Measurements from ENCODE around the gene CREB3L4.
"Not testable (repeated sequence)": the region's sequence is repeated elsewhere in the genome, so short reads cannot be mapped to it uniquely, and the experiment has no call there.

The CREB3L4 gene

GRCh38 chr1:153985941-153986761 lies 18.4 kb downstream of the CREB3L4 start, which contains the start of gene RAB13:
Gene RAB13, minus strand, starts transcription at chr1:153986339. Its CDS starts 103 bp downstream, at chr1:153986236.
- DNase-seq, result peak; percentile 74

- no peak for DNase-seq
Observed at GRCh38 chr1:153987621-153988020, 19.9 kb downstream of the CREB3L4 start.

- peak; percentile 96 for DNase-seq
Observed at GRCh38 chr1:153990468-153991150, 22.9 kb downstream of the CREB3L4 start, which contains the start of gene RPS27. Gene RPS27, plus strand, starts transcription at chr1:153990762. Its CDS starts 35 bp downstream, at chr1:153990797.

GRCh38 chr1:153991151-153991630 lies 23.5 kb downstream of the CREB3L4 start:
- no peak for DNase-seq

GRCh38 chr1:153991806-153992205 lies 24.1 kb downstream of the CREB3L4 start:
- no peak for DNase-seq

GRCh38 chr1:153995202-153995601 lies 27.5 kb downstream of the CREB3L4 start:
- DNase-seq, result no peak

- DNase-seq, result no peak
Observed at GRCh38 chr1:153995640-153996039, 27.9 kb downstream of the CREB3L4 start.

GRCh38 chr1:153996882-153997281 lies 29.2 kb downstream of the CREB3L4 start:
- not testable (repeated sequence) for DNase-seq

GRCh38 chr1:154000420-154000819 lies 32.7 kb downstream of the CREB3L4 start:
- DNase-seq, result no peak

- DNase-seq, result no peak
Observed at GRCh38 chr1:154006136-154006535, 38.4 kb downstream of the CREB3L4 start.

GRCh38 chr1:154012129-154012528 lies 44.4 kb downstream of the CREB3L4 start:
- no peak for DNase-seq

- DNase-seq, result not testable (repeated sequence)
Observed at GRCh38 chr1:154012543-154012942, 44.8 kb downstream of the CREB3L4 start.

GRCh38 chr1:154014154-154014907 lies 46.6 kb downstream of the CREB3L4 start:
- no peak for DNase-seq

- no peak for DNase-seq
Observed at GRCh38 chr1:154019269-154019668, 51.6 kb downstream of the CREB3L4 start.

- DNase-seq, result no peak
Observed at GRCh38 chr1:154019940-154020339, 52.2 kb downstream of the CREB3L4 start.
